HepG2 (cell line): ENCODE measurements around the gene MEG3. TPM values are rescaled to one million over a fixed set of nuclear protein-coding genes. Genes with fewer than 3 reads are reported as not detected.

Experiments used
- ATAC-seq: fragments of 200-7000 bp; cut with Tn5 transposase; 3 replicates; pipeline ENCODE4 v1.9.1; 2020; ENCODE audit warnings: mild to moderate bottlenecking, moderate library complexity
- BruUV-seq: library from RNA; stranded (reverse); fragments of 400-500 nt; replicated peaks from 2 replicates; lab custom pipeline; 2021; lab: Mats Ljungman, UMichigan
- CTCF ChIA-PET: fragments of 300-600 bp; formaldehyde crosslinking; extraction: SDS; loops from one replicate; lab custom pipeline; 2021; ENCODE audit warnings: low total read pairs, inconsistent platforms, low intra/inter-chr PET ratio; lab: Yijun Ruan, JAX
- POLR2A ChIA-PET: fragments of 350-600 bp; sonication (Branson Sonifier 250); formaldehyde crosslinking; loops from one replicate; lab custom pipeline; 2020; ENCODE audit warnings: antibody characterized with exemption, inconsistent platforms; lab: Yijun Ruan, JAX
- DNase-seq: peaks from one replicate; pipeline ENCODE4 v3.0.0-alpha.2; 2015; ENCODE audit warnings: low spot score
- FAIRE-seq: peaks from 3 replicates; lab custom pipeline; 2011; peaks lifted over from hg19 to GRCh38; lab: Jason Lieb, UNC
- H2AFZ ChIP-seq: one replicate; pipeline ENCODE4 v1.6.1; 2011; ENCODE audit warnings: low read length, inconsistent platforms
- H3K27ac ChIP-seq: fragments of 300-600 bp; 3 replicates; pipeline ENCODE4 v1.8.0; 2011; ENCODE audit warnings: mixed run types, mild to moderate bottlenecking, mixed read lengths, low read length, inconsistent platforms; ENCODE audit not compliant: insufficient read depth; ENCODE audit errors: extremely low read length
- H3K27me3 ChIP-seq, 2 experiments: fragments of 200-600 bp in 1 of 2; 2 replicates in 1 of 2; 3 replicates in 1 of 2; pipeline versions ENCODE4 v1.6.0 to v1.8.0; 2011; ENCODE audit warnings: low read length in 2 of 2, mild to moderate bottlenecking in 2 of 2, moderate library complexity in 2 of 2, inconsistent platforms in 1 of 2; ENCODE audit not compliant: insufficient read depth in 2 of 2, control insufficient read depth in 1 of 2
- H3K36me3 ChIP-seq, 2 experiments: fragments of 200-600 bp in 1 of 2; replicated peaks in 1 of 2; 2 replicates in 1 of 2; 3 replicates in 1 of 2; pipeline versions ENCODE4 v1.5.1 to v1.8.0; 2011; ENCODE audit warnings: low read length in 2 of 2, inconsistent platforms in 1 of 2; ENCODE audit not compliant: insufficient read depth in 2 of 2, control insufficient read depth in 1 of 2
- H3K4me1 ChIP-seq: 2 replicates; pipeline ENCODE4 v1.5.1; 2012; ENCODE audit warnings: low read length, inconsistent platforms; ENCODE audit not compliant: insufficient read depth
- H3K4me2 ChIP-seq: 2 replicates; pipeline ENCODE4 v1.6.0; 2011; ENCODE audit warnings: low read depth, low read length, inconsistent platforms
- H3K4me3 ChIP-seq, 3 experiments: fragments of 200-600 bp in 1 of 3; sonication (generic), shearing (Covaris generic) in 1 of 3; replicated peaks in 1 of 3; 2 replicates each; pipeline ENCODE4 v1.5.1; 2011 to 2016; ENCODE audit warnings: low read length in 3 of 3, inconsistent platforms in 2 of 3, low read depth in 2 of 3, mild to moderate bottlenecking in 2 of 3, control low read depth in 1 of 3, mixed read lengths in 1 of 3; ENCODE audit not compliant: insufficient read depth in 1 of 3
- H3K79me2 ChIP-seq: one replicate; pipeline ENCODE4 v1.6.1; 2011; ENCODE audit warnings: low read length, inconsistent platforms; ENCODE audit not compliant: insufficient read depth
- H3K9ac ChIP-seq: 2 replicates; pipeline ENCODE4 v1.6.0; 2011; ENCODE audit warnings: mild to moderate bottlenecking, low read depth, low read length, inconsistent platforms; ENCODE audit not compliant: insufficient read depth
- H3K9me3 ChIP-seq: 2 replicates; pipeline ENCODE4 v1.5.1; 2012; ENCODE audit warnings: mild to moderate bottlenecking, low read length
- H4K20me1 ChIP-seq: 2 replicates; pipeline ENCODE4 v1.6.0; 2011; ENCODE audit warnings: inconsistent platforms, mild to moderate bottlenecking, low read length, moderate library complexity; ENCODE audit not compliant: insufficient read depth
- ELF3 ChIP-seq: IDR thresholded peaks from 2 replicates; pipeline ENCODE4 v1.6.1; 2016; ENCODE audit warnings: missing genetic modification reagents, missing compliant biosample characterization
- MAFG ChIP-seq: sonication (generic); formaldehyde crosslinking; IDR thresholded peaks from 2 replicates; pipeline ENCODE4 v1.5.1; 2020; ENCODE audit warnings: mild to moderate bottlenecking, missing genetic modification reagents
- NFATC3 ChIP-seq: sonication (generic); formaldehyde crosslinking; IDR thresholded peaks from 2 replicates; pipeline ENCODE4 v1.5.1; 2020; ENCODE audit warnings: mild to moderate bottlenecking, missing genetic modification reagents
- ZNF646 ChIP-seq: sonication (generic); formaldehyde crosslinking; IDR thresholded peaks from 2 replicates; pipeline ENCODE4 v1.9.0; 2021; ENCODE audit warnings: mild to moderate bottlenecking, missing genetic modification reagents
- WGBS: methylation state at CpG from one replicate; pipeline ENCODE4 v1.1.6; 2017; ENCODE audit warnings: low lambda C conversion rate; 5-methylcytosine and 5-hydroxymethylcytosine counted together
- in situ Hi-C: cut with HindIII; loops from 2 replicates; pipeline ENCODE4 v1.10.0; 2017; ENCODE audit warnings: low pct_unique_long_range_greater_than_20kb; ENCODE audit not compliant: extremely low pct_ligation_motif_present
- intact Hi-C: fragments of 100-400 bp; cut with micrococcal nuclease; formaldehyde crosslinking; loops from one replicate; pipeline ENCODE4 v1.10.0; 2022; ENCODE audit not compliant: unreplicated experiment
- polyA plus RNA-seq, 8 experiments: library from polyadenylated mRNA; depleted of rRNA in 3 of 8; stranded (reverse) in 7 of 8; unstranded in 1 of 8; fragments of >200 nt; fragmentation: Illumina TruSeq in 4 of 8; extraction: Trizol in 4 of 8; gene quantifications; 2 replicates each; pipeline versions ENCODE4 v1.2.1 to v1.2.3, GENCODE V29; 2011 to 2016; ENCODE audit warnings: low read depth in 4 of 8, missing spikeins in 1 of 8, mixed read lengths in 1 of 8; ENCODE audit not compliant: insufficient read depth in 1 of 8
- total RNA-seq, 5 experiments: library from RNA; depleted of rRNA; stranded (reverse); fragments of >200 nt; fragmentation: Illumina TruSeq; extraction: Trizol; gene quantifications; 2 replicates each; pipeline ENCODE4 v1.2.3, GENCODE V29; 2016; ENCODE audit warnings: low read depth in 1 of 5

The MEG3 gene
- total and polyA plus RNA-seq, 2 of the 13 experiments (the other 11 are each of a cell fraction or from before 2014, with no cell fraction given), result 0.17 TPM; not detected in 1

- no peak for TF ChIP-seq ZNF646 (CRISPR knock-in tag)
- no peak for TF ChIP-seq ELF3 (CRISPR knock-in tag)
- no peak for TF ChIP-seq NFATC3
These were observed 62.9 kb downstream of the MEG3 start (continued) for GRCh38 chr14:100888789-100889315.

- CTCF ChIA-PET, result no interaction called here
- intact Hi-C loops, result no loop called here
- Histone ChIP-seq H3K27me3 (peaks cover 0 to 35% of the 10 kb centered on the region in 2 experiments; a peak in 4 of 5 replicates), H3K4me2 (no peak overlapping the region), H3K4me3 (no peak overlapping the region), H2AFZ (no peak overlapping the region), H3K79me2 (no peaks in the 10 kb centered on the region), H3K4me1 (peaks cover 20% of the 10 kb centered on the region), H3K27ac (no peak overlapping the region), H3K9ac (no peak overlapping the region), H3K9me3 (no peaks in the 10 kb centered on the region), H3K36me3 (no peaks in the 10 kb centered on the region), H4K20me1 (no peaks in the 10 kb centered on the region)
- WGBS, result 75% methylated on average over 6 of the region's 6 CpGs
- FAIRE-seq (no peak), DNase-seq (no peak), ATAC-seq (no peak)
- TF ChIP-seq MAFG (CRISPR knock-in tag), result no peak
- in situ Hi-C loops, result loop anchor here (10.0 kb wide), 1 partner anchor 485 kb away; no protein-coding TSS in a partner anchor
- POLR2A ChIA-PET, result no interaction called here
- BruUV-seq, result no TSS peak
These were observed 63.7 kb downstream of the MEG3 start for GRCh38 chr14:100889641-100890040.
